GM21786 (cell line): Measurements from ENCODE around the gene AVEN.
"Not testable (repeated sequence)": the region's sequence is repeated elsewhere in the genome, so short reads cannot be mapped to it uniquely, and the experiment has no call there.

ENCODE experiments used
- ATAC-seq: cut with Tn5 transposase; IDR thresholded peaks from one replicate; pipeline ENCODE4 v1.9.1; 2021; ENCODE audit not compliant: unreplicated experiment

Gene AVEN, protein sequence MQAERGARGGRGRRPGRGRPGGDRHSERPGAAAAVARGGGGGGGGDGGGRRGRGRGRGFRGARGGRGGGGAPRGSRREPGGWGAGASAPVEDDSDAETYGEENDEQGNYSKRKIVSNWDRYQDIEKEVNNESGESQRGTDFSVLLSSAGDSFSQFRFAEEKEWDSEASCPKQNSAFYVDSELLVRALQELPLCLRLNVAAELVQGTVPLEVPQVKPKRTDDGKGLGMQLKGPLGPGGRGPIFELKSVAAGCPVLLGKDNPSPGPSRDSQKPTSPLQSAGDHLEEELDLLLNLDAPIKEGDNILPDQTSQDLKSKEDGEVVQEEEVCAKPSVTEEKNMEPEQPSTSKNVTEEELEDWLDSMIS

GRCh38 chr15:34038871-34039789 is at the start of gene AVEN:
Gene AVEN (minus strand): TSS chr15:34039204. CDS start chr15:34039046, 158 bp downstream.
- ATAC-seq: peak; percentile 36

GRCh38 chr15:34085746-34086145 is 46.7 kb upstream of the AVEN start:
- ATAC-seq: no peak

- ATAC-seq: no peak
Observed at GRCh38 chr15:34084086-34084485, 45.1 kb upstream of the AVEN start.

GRCh38 chr15:34079904-34080303 is 40.9 kb upstream of the AVEN start:
- ATAC-seq: no peak

DNA sequence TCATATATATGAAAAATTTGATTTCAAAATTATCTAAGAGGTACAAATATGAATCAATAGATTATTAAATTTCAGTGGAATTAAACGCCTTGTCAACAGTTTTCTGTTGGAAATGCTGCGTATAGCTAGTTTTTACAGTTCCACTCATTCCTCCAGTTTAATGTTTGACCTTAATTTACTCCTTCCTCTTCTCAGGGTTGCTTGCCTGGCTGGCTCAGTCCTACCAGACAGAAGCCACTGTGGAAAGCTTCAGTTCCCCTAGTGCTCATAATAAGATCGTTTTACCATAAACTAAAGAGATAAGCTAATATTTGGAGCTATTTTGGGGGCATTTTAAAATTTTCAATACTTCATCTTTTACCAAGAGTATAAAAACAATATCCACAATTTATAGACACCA is 39.9 kb upstream of the AVEN start:
- ATAC-seq: no peak

DNA sequence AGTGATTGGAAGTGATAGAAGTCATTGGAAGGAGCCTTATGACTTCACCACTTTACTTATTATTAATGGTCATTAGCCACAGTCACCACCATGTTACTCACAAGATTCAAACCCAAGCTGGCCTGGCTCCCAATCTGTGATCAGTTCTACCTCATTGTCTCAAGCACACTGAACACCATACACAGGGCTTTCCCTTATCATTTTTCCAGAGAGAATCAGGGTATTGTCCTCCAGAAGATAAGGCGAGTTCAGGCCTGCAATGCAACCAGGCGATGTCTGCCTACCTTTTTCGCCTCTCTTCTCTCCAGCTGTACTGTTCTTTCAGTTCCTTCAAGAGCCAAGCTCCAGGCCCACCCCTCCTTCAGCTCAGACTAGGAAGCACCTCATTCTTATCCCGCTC is 37.8 kb upstream of the AVEN start:
- ATAC-seq: no peak

- no peak for ATAC-seq
Observed at GRCh38 chr15:34070003-34070402, 31.0 kb upstream of the AVEN start.

DNA sequence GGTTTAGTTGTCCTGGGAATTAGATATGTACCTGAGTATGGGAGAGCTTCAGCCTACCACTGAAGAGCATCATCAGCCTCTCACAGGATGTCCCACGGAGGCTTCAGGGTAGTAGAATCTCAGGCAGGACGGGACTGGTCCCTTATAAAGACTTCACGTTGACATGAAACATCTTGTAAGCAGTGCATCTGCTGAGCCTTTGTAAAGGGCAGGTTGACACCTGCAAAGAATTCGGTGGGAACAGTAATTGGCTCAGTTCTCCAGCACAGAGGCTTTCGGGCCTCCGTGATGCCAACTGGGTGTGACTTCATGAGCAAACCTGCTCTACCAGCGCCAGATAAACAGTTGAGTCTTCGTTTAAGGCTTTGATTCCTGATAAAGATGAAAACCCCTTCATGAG is 26.9 kb upstream of the AVEN start:
- ATAC-seq: no peak

- ATAC-seq: no peak
Observed at GRCh38 chr15:34065261-34065660, 26.3 kb upstream of the AVEN start.

GRCh38 chr15:34064438-34064837 is 25.4 kb upstream of the AVEN start:
- no peak for ATAC-seq

DNA sequence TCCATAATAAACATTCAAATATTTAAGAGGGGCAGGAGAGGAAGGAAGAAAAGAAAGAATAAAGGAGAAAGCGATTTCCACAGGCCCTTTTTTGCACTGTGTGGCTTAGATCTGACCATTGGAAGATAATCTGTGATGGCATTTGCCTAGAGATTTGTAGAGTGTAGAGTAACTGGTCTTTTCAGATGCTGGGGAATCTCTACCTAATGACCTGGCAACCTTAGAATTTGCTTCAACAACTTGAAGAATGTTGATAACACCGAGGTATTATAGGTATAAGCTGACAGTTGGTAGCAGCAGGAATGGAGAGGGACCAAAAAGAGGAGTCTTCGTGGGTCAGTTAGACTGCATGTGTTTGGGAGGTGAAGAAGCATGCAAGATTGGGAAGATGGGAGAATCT is 20.9 kb upstream of the AVEN start:
- ATAC-seq: no peak

DNA sequence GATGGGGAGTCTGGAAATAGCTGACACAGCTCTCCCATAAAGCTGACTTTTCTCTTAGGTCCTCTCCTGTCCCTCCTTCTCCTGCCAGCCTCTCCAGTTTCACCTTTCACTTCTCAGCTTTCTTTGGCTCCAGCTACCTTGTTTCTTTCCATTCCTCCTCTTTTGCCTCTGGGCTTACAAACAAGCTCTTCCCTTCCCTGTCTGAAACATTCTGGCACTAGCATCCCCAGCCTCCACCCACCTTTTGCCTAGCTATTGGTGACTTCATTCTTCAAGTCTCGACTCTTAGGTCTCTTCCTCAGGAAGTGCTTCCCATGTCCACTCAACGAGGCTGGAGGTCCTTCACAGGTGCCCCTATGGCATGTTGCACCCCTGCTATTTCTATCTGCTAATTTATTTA is 20.5 kb upstream of the AVEN start:
- ATAC-seq: no peak

- no peak for ATAC-seq
Observed at GRCh38 chr15:34056911-34057310, 17.9 kb upstream of the AVEN start.

- ATAC-seq: no peak
Observed at GRCh38 chr15:34055868-34056595, 17.0 kb upstream of the AVEN start.

GRCh38 chr15:34054081-34054707 is 15.2 kb upstream of the AVEN start:
- ATAC-seq: no peak

GRCh38 chr15:34050385-34050784 is 11.4 kb upstream of the AVEN start:
- ATAC-seq: not testable (repeated sequence)

GRCh38 chr15:34049112-34049511 is 10.1 kb upstream of the AVEN start:
- no peak for ATAC-seq

DNA sequence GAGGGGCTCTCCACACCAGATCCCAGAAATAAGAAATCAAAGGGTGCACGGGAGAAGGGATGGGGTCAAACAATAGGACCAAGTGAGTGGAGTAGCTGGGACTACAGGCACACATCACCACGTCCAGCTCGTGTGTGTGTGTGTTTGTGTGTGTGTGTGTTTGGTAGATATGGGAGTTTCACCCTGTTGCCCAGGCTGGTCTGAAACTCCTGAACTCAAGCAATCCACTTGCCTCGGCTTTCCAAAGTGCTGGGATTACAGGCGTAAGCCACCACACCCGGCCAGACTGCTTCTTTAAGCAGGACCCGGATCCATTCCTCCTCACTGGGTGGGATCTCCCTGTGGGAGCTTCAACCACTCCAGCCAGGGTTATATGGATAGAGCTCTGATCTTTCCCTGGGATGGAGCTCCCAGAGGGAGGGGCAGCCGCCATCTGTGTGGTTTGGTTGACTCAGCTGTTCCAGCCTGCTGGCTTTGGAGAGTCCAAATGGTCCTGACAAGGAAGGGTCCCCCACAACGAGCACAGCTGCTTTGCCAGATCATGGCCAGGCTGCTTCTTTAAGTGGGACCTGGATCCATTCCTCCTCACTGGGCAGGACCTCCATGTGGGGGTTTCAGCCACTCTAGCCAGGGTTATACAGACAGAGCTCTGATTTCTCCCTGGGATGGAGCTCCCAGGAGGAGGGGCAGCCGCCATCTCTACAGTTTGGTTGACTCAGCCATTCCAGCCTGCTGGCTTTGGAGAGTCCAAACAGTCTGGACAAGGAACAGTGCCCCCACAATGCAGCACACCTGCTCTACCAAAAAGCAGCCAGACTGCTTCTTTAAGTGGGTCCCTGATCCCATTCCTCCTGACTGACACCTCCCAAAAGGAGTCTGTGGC is 9.1 kb upstream of the AVEN start:
- ATAC-seq: no peak

DNA sequence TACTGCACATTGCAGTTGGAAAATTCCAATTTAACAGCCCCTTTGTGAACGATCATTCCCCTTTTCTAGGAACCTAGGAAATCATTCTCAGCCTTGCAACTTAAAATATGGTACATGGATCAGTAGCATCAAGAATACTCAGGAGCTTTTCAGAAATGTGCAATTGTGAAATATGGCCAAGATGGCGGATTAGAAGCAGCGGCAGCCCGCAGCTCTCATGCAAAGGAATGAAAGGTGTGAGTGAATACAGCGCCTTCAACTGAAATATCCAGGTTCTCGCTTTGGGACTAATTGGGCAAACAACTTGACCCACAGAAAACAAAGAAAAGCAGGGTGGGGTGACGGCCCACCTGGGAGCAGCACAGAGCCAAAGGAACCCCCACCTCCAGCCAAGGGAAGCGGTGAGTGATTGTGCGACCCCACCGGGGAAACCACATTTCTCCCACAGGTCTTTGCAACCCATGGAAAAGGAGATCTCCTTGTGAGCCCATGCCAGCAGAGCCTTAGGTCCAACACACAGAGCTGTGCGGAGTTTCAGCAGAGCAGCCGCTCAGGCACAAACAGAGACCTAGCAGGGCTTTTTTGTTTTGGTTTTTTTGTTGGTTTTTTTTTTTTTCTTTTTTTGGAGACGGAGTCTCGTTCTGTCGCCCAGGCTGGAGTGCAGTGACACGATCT is 7.6 kb upstream of the AVEN start:
- ATAC-seq: no peak
